Fibroblast of pulmonary artery (primary cell): ENCODE results near the gene PRDX2.

Source experiments
- DNase-seq: peaks from one replicate; pipeline ENCODE4 v3.0.0-alpha.2; 2010; ENCODE audit warnings: low read depth
- H3K4me3 ChIP-seq: replicated peaks from 2 replicates; pipeline ENCODE4 v1.5.1; 2011; ENCODE audit warnings: low read depth, mild to moderate bottlenecking, control low read depth, low read length, moderate library complexity
- TF ChIP-seq, protein P1 (sequence below): IDR thresholded peaks from 2 replicates; pipeline ENCODE4 v1.5.1; 2011; ENCODE audit warnings: mild to moderate bottlenecking, control low read depth, low read length, inconsistent platforms; ENCODE audit errors: missing control alignments

Gene PRDX2

DNA sequence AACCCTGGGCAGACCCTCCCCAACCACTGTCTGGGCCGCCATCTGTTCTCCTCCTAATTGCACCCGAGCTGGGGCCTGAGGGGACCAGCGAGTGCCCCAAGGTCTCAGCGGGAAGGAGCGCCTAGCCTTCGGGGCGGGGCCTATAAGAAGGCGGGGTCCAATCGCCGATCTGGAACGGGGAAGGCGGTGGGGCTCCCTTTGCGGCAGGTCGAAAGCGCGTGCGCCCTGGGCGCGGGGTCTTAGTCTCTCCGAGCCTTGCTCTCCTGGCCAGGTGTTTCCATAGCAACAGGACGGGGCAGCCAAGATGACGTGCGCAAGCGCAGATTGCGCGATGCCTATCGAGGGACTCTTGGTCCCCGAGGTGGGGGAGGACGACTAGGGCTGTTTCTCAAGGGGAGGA, 39.5 kb upstream of the PRDX2 start:
- TF ChIP-seq, protein P1, sequence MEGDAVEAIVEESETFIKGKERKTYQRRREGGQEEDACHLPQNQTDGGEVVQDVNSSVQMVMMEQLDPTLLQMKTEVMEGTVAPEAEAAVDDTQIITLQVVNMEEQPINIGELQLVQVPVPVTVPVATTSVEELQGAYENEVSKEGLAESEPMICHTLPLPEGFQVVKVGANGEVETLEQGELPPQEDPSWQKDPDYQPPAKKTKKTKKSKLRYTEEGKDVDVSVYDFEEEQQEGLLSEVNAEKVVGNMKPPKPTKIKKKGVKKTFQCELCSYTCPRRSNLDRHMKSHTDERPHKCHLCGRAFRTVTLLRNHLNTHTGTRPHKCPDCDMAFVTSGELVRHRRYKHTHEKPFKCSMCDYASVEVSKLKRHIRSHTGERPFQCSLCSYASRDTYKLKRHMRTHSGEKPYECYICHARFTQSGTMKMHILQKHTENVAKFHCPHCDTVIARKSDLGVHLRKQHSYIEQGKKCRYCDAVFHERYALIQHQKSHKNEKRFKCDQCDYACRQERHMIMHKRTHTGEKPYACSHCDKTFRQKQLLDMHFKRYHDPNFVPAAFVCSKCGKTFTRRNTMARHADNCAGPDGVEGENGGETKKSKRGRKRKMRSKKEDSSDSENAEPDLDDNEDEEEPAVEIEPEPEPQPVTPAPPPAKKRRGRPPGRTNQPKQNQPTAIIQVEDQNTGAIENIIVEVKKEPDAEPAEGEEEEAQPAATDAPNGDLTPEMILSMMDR = no peak
- DNase-seq = peak; percentile 49
- H3K4me3 ChIP-seq = peak overlapping the region; percentile 40

- TF ChIP-seq, protein P1 = no peak
- DNase-seq = peak; percentile 80
- peak overlapping the region; percentile 40 for H3K4me3 ChIP-seq
These were observed 38.8 kb upstream of the PRDX2 start for GRCh38 chr19:12840091-12841079.

- DNase-seq = no peak
- TF ChIP-seq, protein P1 = no peak
- H3K4me3 ChIP-seq = no peak overlapping the region
These were observed 37.5 kb upstream of the PRDX2 start for GRCh38 chr19:12838886-12839756.

DNA sequence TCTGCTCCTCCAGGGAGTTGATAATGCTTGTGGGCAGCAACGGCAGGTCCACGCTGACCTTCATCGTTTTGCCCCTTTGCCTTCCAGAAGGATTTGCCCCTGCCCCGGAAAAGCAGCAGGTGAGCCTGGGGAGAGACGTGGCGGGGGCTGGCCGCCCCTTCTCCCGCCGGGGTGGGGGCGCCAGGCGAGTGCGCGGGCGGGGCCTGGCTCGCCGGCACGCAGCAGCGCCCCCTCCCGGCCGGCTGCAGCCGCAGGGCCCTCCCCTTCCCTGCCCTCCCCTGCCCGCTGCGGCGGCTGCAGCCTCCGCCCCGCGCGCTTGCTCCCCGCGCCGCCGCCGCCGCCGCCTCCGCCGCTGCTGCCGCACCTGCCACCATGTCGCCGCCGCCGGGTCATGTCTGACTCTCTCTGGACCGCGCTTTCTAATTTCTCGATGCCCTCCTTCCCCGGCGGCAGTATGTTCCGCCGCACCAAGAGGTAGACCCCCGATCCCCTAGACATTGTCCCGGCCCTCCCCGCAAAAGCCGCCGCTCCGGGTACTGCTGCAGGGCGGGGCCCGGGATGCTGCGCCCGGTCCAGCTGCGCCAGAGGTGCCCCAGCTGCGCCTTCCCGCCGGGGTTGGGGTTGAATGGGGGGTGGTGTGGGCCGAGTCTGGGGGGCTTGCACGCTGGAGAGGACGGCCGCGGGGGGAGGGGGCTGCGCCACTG, 36.7 kb upstream of the PRDX2 start, which contains the start of gene MAST1:
MAST1 (plus strand) TSS at position 334 of the 704 bp plus-strand sequence; CDS start at position 392, 58 bp downstream.
- H3K4me3 ChIP-seq = no peak within 1 kb of the TSS
- DNase-seq = no peak
- TF ChIP-seq, protein P1 = no peak

DNA sequence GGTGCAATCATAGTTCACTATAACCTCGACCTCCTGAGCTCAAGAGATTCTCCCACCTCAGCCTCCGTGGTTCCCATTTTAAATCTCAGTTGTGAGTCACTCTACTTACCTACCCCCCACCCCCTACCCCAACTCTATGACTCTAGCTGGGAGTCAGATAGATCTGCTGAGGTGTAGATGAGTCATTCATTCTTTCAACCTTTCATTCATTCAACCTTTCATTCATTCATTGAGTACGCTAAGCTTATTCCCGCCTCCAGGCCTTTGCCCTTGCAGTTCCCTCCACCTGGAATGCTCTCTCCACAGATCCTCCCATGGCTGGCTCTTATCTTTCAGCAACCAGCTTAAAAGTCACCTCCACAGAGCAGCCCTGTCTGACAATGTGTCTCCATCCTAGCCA, 35.6 kb upstream of the PRDX2 start:
- TF ChIP-seq, protein P1 = no peak
- no peak overlapping the region for H3K4me3 ChIP-seq
- DNase-seq = no peak

GRCh38 chr19:12836529-12836863, 34.9 kb upstream of the PRDX2 start:
- no peak overlapping the region for H3K4me3 ChIP-seq
- no peak for DNase-seq
- TF ChIP-seq, protein P1 = no peak
